ENCODE data around the gene ITGA2.
"Not testable (repeated sequence)": the region's sequence is repeated elsewhere in the genome, so short reads cannot be mapped to it uniquely, and the experiment has no call there.

ITGA2 gene

DNA sequence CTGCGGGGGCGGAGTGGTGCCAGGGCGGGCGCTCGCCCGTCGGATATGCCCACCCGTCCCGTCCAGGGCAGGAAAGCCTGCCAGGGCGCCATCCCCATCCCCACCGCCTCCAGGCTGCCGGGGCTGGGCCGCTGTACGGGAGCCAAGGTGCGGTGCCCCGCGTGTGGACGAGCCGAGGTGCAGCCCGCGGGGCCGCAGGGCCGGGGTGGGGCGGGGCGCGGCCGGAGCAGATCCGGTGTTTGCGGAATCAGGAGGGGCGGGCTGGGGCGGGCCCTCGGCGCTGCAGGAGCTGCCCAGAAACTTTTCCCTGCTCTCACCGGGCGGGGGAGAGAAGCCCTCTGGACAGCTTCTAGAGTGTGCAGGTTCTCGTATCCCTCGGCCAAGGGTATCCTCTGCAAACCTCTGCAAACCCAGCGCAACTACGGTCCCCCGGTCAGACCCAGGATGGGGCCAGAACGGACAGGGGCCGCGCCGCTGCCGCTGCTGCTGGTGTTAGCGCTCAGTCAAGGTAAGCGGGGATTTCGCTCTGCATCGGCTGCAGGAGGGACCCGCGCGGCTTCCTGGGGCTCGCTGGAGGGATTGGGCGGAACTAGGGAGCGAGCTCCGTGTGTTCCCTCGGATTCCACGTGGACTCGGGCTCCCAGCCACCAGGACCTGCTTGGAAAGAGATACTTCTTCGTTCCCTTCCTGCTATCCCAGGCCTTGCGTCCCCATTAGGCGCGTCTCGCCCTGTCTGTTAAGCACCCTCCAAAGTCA is at the start of gene ITGA2:
TSS of gene ITGA2 (plus strand) at position 328 of the 756 bp plus-strand sequence. CDS start at position 445, 117 bp downstream.
- no peaks in the 10 kb centered on the region for H3K4me1 Mint-ChIP-seq
- peak; percentile 54 for ATAC-seq
- H3K27me3 Mint-ChIP-seq, result peaks cover 53% of the 10 kb centered on the region
- no peaks in the 10 kb centered on the region for H3K9me3 Mint-ChIP-seq
- no peaks in the 10 kb centered on the region for H3K36me3 Mint-ChIP-seq
- no peak within 1 kb of the TSS for H3K27ac Mint-ChIP-seq
- H3K4me3 Mint-ChIP-seq, result peak within 1 kb of the TSS; percentile 59

GRCh38 chr5:52943285-52943684 is 45.9 kb upstream of the ITGA2 start:
- Mint-ChIP-seq H3K36me3 (no peaks in the 10 kb centered on the region), H3K4me1 (peaks cover 2% of the 10 kb centered on the region), H3K27ac (no peak overlapping the region), H3K9me3 (no peaks in the 10 kb centered on the region), H3K4me3 (no peak overlapping the region), H3K27me3 (no peaks in the 10 kb centered on the region)
- no peak for ATAC-seq

GRCh38 chr5:52943808-52944207 is 45.3 kb upstream of the ITGA2 start:
- Mint-ChIP-seq H3K9me3 (no peaks in the 10 kb centered on the region), H3K36me3 (no peaks in the 10 kb centered on the region), H3K4me3 (no peak overlapping the region), H3K4me1 (peaks cover 7% of the 10 kb centered on the region), H3K27me3 (no peaks in the 10 kb centered on the region), H3K27ac (no peak overlapping the region)
- no peak for ATAC-seq

GRCh38 chr5:52945040-52945439 is 44.1 kb upstream of the ITGA2 start:
- H3K9me3 Mint-ChIP-seq, result no peaks in the 10 kb centered on the region
- no peaks in the 10 kb centered on the region for H3K36me3 Mint-ChIP-seq
- H3K27me3 Mint-ChIP-seq, result no peaks in the 10 kb centered on the region
- no peak overlapping the region for H3K4me3 Mint-ChIP-seq
- no peak overlapping the region for H3K27ac Mint-ChIP-seq
- H3K4me1 Mint-ChIP-seq, result peaks cover 8% of the 10 kb centered on the region
- ATAC-seq, result no peak

GRCh38 chr5:52947208-52947607 is 41.9 kb upstream of the ITGA2 start:
- no peaks in the 10 kb centered on the region for H3K9me3 Mint-ChIP-seq
- no peak overlapping the region for H3K27ac Mint-ChIP-seq
- H3K27me3 Mint-ChIP-seq, result no peaks in the 10 kb centered on the region
- H3K36me3 Mint-ChIP-seq, result no peaks in the 10 kb centered on the region
- peaks cover 8% of the 10 kb centered on the region for H3K4me1 Mint-ChIP-seq
- no peak overlapping the region for H3K4me3 Mint-ChIP-seq
- no peak for ATAC-seq

- Mint-ChIP-seq H3K27ac (no peak overlapping the region), H3K36me3 (no peaks in the 10 kb centered on the region), H3K4me1 (peaks cover 8% of the 10 kb centered on the region), H3K4me3 (no peak overlapping the region), H3K27me3 (no peaks in the 10 kb centered on the region), H3K9me3 (no peaks in the 10 kb centered on the region)
- ATAC-seq, result no peak
Observed at GRCh38 chr5:52947851-52948250, 41.3 kb upstream of the ITGA2 start.

- no peaks in the 10 kb centered on the region for H3K9me3 Mint-ChIP-seq
- ATAC-seq, result peak; percentile 88
- H3K36me3 Mint-ChIP-seq, result no peaks in the 10 kb centered on the region
- H3K4me3 Mint-ChIP-seq, result no peak overlapping the region
- peaks cover 8% of the 10 kb centered on the region for H3K4me1 Mint-ChIP-seq
- no peaks in the 10 kb centered on the region for H3K27me3 Mint-ChIP-seq
- no peak overlapping the region for H3K27ac Mint-ChIP-seq
Observed at GRCh38 chr5:52948418-52949076, 40.6 kb upstream of the ITGA2 start.

GRCh38 chr5:52950686-52951085 is 38.5 kb upstream of the ITGA2 start:
- ATAC-seq, result no peak

GRCh38 chr5:52952483-52952882 is 36.7 kb upstream of the ITGA2 start:
- Mint-ChIP-seq H3K36me3 (no peaks in the 10 kb centered on the region), H3K27me3 (no peaks in the 10 kb centered on the region), H3K27ac (no peak overlapping the region), H3K4me1 (peaks cover 8% of the 10 kb centered on the region), H3K4me3 (no peak overlapping the region), H3K9me3 (no peaks in the 10 kb centered on the region)
- no peak for ATAC-seq

More at GRCh38 chr5:52950686-52951085, 38.5 kb upstream of the ITGA2 start:
- no peaks in the 10 kb centered on the region for H3K27me3 Mint-ChIP-seq
- no peak overlapping the region for H3K27ac Mint-ChIP-seq
- H3K4me1 Mint-ChIP-seq, result peaks cover 8% of the 10 kb centered on the region
- no peaks in the 10 kb centered on the region for H3K9me3 Mint-ChIP-seq
- H3K4me3 Mint-ChIP-seq, result no peak overlapping the region
- no peaks in the 10 kb centered on the region for H3K36me3 Mint-ChIP-seq

GRCh38 chr5:52956014-52956413 is 33.1 kb upstream of the ITGA2 start:
- Mint-ChIP-seq H3K4me1 (no peaks in the 10 kb centered on the region), H3K9me3 (peaks cover 8% of the 10 kb centered on the region)
- ATAC-seq, result no peak

DNA sequence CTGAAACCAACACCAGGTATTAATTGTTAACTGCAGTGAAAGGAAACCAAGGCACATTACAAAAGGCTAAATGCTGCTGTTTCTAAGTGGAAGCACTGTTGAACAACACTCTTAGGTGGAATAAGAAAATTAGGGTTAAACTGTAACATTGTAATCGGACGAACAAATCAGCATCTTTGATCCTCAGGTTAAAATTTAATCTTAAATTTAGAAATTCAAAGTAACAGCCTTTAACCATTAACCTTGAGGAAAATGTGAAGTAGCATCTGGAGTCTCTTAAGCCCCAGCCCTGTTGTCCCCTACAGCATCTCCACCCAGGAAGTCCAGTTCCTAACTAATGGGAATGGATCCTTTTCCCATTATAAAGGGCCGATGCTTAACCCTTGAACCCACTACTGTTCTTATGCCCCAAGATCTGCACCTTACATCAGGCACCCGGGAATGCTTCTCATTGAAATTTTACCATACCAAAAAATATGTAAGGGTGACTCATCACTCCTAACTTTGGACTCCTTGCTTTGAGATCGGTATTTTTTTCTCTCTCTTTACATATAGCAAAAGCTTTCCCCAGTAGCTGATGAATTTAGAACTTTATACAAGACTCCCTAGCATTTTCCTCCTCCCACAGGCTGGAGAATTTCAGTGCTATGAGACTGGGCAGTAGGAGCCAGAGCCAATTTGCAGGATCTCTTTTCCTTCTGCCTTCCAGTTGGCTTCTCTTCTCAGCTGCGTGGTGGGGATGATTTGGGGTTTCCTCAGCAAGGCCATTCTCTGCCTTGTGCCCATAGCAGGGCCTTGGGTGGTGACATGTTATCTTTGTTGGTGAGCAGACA is 32.0 kb upstream of the ITGA2 start:
- Mint-ChIP-seq H3K27ac (no peak overlapping the region), H3K9me3 (peaks cover 8% of the 10 kb centered on the region), H3K4me1 (no peaks in the 10 kb centered on the region), H3K27me3 (peaks cover 18% of the 10 kb centered on the region), H3K4me3 (no peak overlapping the region), H3K36me3 (no peaks in the 10 kb centered on the region)
- no peak for ATAC-seq

More at GRCh38 chr5:52956014-52956413, 33.1 kb upstream of the ITGA2 start:
- Mint-ChIP-seq H3K4me3 (no peak overlapping the region), H3K27me3 (peaks cover 12% of the 10 kb centered on the region), H3K36me3 (no peaks in the 10 kb centered on the region), H3K27ac (no peak overlapping the region)

- peaks cover 18% of the 10 kb centered on the region for H3K27me3 Mint-ChIP-seq
- no peak overlapping the region for H3K4me3 Mint-ChIP-seq
- no peaks in the 10 kb centered on the region for H3K36me3 Mint-ChIP-seq
Observed at GRCh38 chr5:52961274-52961681, 27.9 kb upstream of the ITGA2 start.

DNA sequence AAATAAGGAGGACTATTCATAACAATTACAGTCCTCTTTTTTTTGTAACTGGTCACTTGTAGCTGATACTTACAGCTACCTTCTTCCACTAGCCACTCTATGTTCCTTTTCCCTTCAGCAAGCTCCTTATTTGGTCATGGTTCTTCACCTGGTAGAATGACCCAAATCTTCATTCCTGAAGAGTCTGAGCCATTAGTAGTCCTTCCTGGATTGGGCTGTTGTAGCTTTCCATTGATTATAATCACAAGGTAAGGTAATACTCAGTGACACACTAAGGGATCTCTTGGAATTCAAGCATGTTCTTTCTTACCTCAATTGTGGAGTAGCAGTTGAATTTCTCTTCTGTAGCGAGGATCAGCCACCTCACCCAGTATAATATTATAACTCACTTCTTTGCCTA is 25.5 kb upstream of the ITGA2 start:
- ATAC-seq, result no peak
- Mint-ChIP-seq H3K4me1 (no peaks in the 10 kb centered on the region), H3K4me3 (no peak overlapping the region), H3K9me3 (peaks cover 10% of the 10 kb centered on the region), H3K27ac (no peak overlapping the region), H3K36me3 (no peaks in the 10 kb centered on the region), H3K27me3 (peaks cover 18% of the 10 kb centered on the region)

More at GRCh38 chr5:52961274-52961681, 27.9 kb upstream of the ITGA2 start:
- no peak for ATAC-seq
- H3K27ac Mint-ChIP-seq, result no peak overlapping the region
- H3K9me3 Mint-ChIP-seq, result peaks cover 8% of the 10 kb centered on the region
- no peaks in the 10 kb centered on the region for H3K4me1 Mint-ChIP-seq

DNA sequence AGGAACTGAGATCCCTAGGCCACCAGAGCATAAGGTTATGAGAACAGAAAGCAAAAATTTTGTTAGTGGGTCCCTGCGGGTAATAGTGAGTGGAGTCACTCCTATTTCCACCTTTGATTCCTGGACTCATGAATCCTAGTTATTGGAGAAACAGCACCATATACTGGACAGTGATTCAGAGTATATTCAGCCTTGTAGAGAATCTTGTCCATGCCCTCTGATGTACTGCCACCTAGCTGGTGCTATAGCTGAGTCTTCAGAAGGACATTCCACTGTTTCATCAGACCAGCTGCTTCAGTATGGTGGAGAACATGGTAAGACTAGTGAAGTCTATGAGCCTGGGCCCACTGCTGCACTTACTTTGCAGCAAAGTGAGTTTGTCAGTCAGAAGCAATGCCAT is 25.0 kb upstream of the ITGA2 start:
- no peak overlapping the region for H3K4me3 Mint-ChIP-seq
- no peaks in the 10 kb centered on the region for H3K4me1 Mint-ChIP-seq
- peaks cover 15% of the 10 kb centered on the region for H3K9me3 Mint-ChIP-seq
- no peak for ATAC-seq
- no peak overlapping the region for H3K27ac Mint-ChIP-seq
- H3K36me3 Mint-ChIP-seq, result no peaks in the 10 kb centered on the region
- peaks cover 18% of the 10 kb centered on the region for H3K27me3 Mint-ChIP-seq

GRCh38 chr5:52976157-52976556 is 13.0 kb upstream of the ITGA2 start:
- not testable (repeated sequence) for H3K4me3 Mint-ChIP-seq, H3K9me3 Mint-ChIP-seq, H3K36me3 Mint-ChIP-seq, H3K27ac Mint-ChIP-seq, ATAC-seq, H3K4me1 Mint-ChIP-seq
- H3K27me3 Mint-ChIP-seq, result peaks cover 23% of the 10 kb centered on the region
